Peyer's patch (tissue), 4 donors: Measurements from ENCODE around the gene FUT8. TPM values are rescaled to one million over a fixed set of nuclear protein-coding genes. Genes with fewer than 3 reads are reported as not detected.

Experiments
- DNase-seq, 3 donors: peaks; one replicate each; pipeline ENCODE4 v3.0.0-alpha.2; 2017 to 2019
- H3K27ac ChIP-seq, 4 donors: fragments of 200-600 bp; sonication (generic); one replicate each; pipeline ENCODE4 v1.5.1; 2016 to 2019
- H3K27me3 ChIP-seq, 2 donors: fragments of 200-600 bp; sonication (generic); one replicate each; pipeline ENCODE4 v1.5.1; 2019
- H3K36me3 ChIP-seq, 3 donors: fragments of 200-600 bp; sonication (generic); one replicate each; pipeline ENCODE4 v1.5.1; 2016 to 2019
- H3K4me1 ChIP-seq, 4 donors: fragments of 200-600 bp; sonication (generic); one replicate each; pipeline ENCODE4 v1.5.1; 2016 to 2019
- H3K4me3 ChIP-seq, 4 donors: fragments of 200-600 bp; sonication (generic); 1 replicate in 3 of 4; 2 replicates in 1 of 4; pipeline ENCODE4 v1.5.1; 2016 to 2019; ENCODE audit warnings: mild to moderate bottlenecking in 1 of 4
- H3K9me3 ChIP-seq, 4 donors: fragments of 200-600 bp; sonication (generic); one replicate each; pipeline ENCODE4 v1.5.1; 2016 to 2019; ENCODE audit warnings: mild to moderate bottlenecking in 1 of 4
- CTCF ChIP-seq, 6 experiments: fragments of 450-650 bp in 4 of 6; fragments of 200-600 bp in 2 of 6; sonication (generic) in 1 of 6; IDR thresholded peaks; one replicate each; pipeline ENCODE4 v1.5.1; 2017 to 2019; ENCODE audit warnings: antibody characterized with exemption in 6 of 6, mild to moderate bottlenecking in 3 of 6, moderate library complexity in 1 of 6
- POLR2A ChIP-seq, 2 donors: fragments of 450-650 bp; IDR thresholded peaks; one replicate each; pipeline ENCODE4 v1.5.1; 2017; ENCODE audit warnings: antibody characterized with exemption in 2 of 2, mild to moderate bottlenecking in 2 of 2, moderate library complexity in 2 of 2
- total RNA-seq, 4 donors: library from RNA; depleted of rRNA; stranded (reverse); fragments of >200 nt; gene quantifications; one replicate each; pipeline ENCODE4 v1.1.0, GENCODE V29; 2016

FUT8 gene
- total RNA-seq, 4 donors from 2014 or later = 46.4 to 126 (median 55.9) TPM

GRCh38 chr14:65432361-65432948 lies 19.9 kb downstream of the FUT8 start:
- H3K36me3 ChIP-seq = no peaks in the 10 kb centered on the region
- H3K4me1 ChIP-seq = no peaks in the 10 kb centered on the region
- DNase-seq = no peak
- H3K9me3 ChIP-seq = no peaks in the 10 kb centered on the region
- no peak overlapping the region for H3K4me3 ChIP-seq
- TF ChIP-seq CTCF (IDR thresholded peaks at IDR 0.05) = no peak
- no peak for TF ChIP-seq POLR2A (IDR thresholded peaks at IDR 0.05)
- H3K27me3 ChIP-seq = no peaks in the 10 kb centered on the region
- no peak overlapping the region for H3K27ac ChIP-seq

GRCh38 chr14:65433157-65433556 lies 20.6 kb downstream of the FUT8 start:
- Histone ChIP-seq H3K4me1 (no peaks in the 10 kb centered on the region), H3K36me3 (no peaks in the 10 kb centered on the region), H3K4me3 (no peak overlapping the region), H3K27ac (no peak overlapping the region), H3K27me3 (no peaks in the 10 kb centered on the region), H3K9me3 (no peaks in the 10 kb centered on the region)
- no peak for DNase-seq
- TF ChIP-seq POLR2A (IDR thresholded peaks at IDR 0.05) = no peak
- no peak for TF ChIP-seq CTCF (IDR thresholded peaks at IDR 0.05)

- Histone ChIP-seq H3K4me1 (no peaks in the 10 kb centered on the region), H3K36me3 (no peaks in the 10 kb centered on the region), H3K27me3 (no peaks in the 10 kb centered on the region), H3K27ac (no peak overlapping the region), H3K4me3 (no peak overlapping the region), H3K9me3 (no peaks in the 10 kb centered on the region)
- no peak for TF ChIP-seq CTCF (IDR thresholded peaks at IDR 0.05)
- no peak for TF ChIP-seq POLR2A (IDR thresholded peaks at IDR 0.05)
- no peak for DNase-seq
Measured at GRCh38 chr14:65433646-65434045, 21.1 kb downstream of the FUT8 start.

GRCh38 chr14:65434216-65434850 lies 21.8 kb downstream of the FUT8 start:
- H3K4me1 ChIP-seq = no peaks in the 10 kb centered on the region
- TF ChIP-seq POLR2A (IDR thresholded peaks at IDR 0.05) (no peak), CTCF (IDR thresholded peaks at IDR 0.05) (no peak)
- no peak overlapping the region for H3K27ac ChIP-seq
- no peak overlapping the region for H3K4me3 ChIP-seq
- no peaks in the 10 kb centered on the region for H3K27me3 ChIP-seq
- no peaks in the 10 kb centered on the region for H3K36me3 ChIP-seq
- no peak for DNase-seq
- H3K9me3 ChIP-seq = no peaks in the 10 kb centered on the region

GRCh38 chr14:65438266-65438933 lies 25.9 kb downstream of the FUT8 start:
- H3K27ac ChIP-seq = no peak overlapping the region
- no peak for DNase-seq
- H3K27me3 ChIP-seq = no peaks in the 10 kb centered on the region
- H3K36me3 ChIP-seq = no peaks in the 10 kb centered on the region
- no peaks in the 10 kb centered on the region for H3K9me3 ChIP-seq
- TF ChIP-seq CTCF (IDR thresholded peaks at IDR 0.05) = no peak
- no peak for TF ChIP-seq POLR2A (IDR thresholded peaks at IDR 0.05)
- H3K4me1 ChIP-seq = no peaks in the 10 kb centered on the region
- H3K4me3 ChIP-seq = no peak overlapping the region
